ENCODE results near the gene OR52A5. TPM values are rescaled to one million over a fixed set of nuclear protein-coding genes. Genes with fewer than 3 reads are reported as not detected.
"Not testable (repeated sequence)": the region's sequence is repeated elsewhere in the genome, so short reads cannot be mapped to it uniquely, and the experiment has no call there.

OR52A5 gene
- total and polyA plus RNA-seq, 2 of the 13 experiments (the other 11 are each of a cell fraction or from before 2014, with no cell fraction given): not detected

DNA sequence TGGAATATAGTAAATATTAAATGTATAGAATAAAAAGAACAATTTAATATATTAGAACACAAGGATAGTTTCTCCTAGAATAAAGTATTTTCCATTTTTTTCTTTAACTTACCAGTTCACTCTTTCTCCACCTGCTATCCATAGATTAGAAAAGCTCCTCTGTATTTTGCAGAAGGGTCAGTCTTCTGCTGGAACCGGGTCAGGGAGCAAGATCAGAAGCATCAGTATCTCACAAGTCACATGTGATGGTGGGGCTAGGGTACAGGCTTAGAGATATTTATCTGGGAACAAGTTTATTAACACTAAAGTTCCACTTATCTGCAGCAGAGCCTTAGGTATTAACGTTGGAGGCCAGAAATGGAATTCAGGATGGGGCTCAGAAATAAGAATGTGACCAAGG is 33.7 kb upstream of the OR52A5 start:
- Histone ChIP-seq H3K36me3 (replicated peaks in 1 of 2; ENCODE audit: control insufficient read depth in 1 of 2, insufficient read depth in 2 of 2, low read length in 2 of 2) (no peaks in the 10 kb centered on the region), H3K27me3 (ENCODE audit: control insufficient read depth in 1 of 2, insufficient read depth in 2 of 2, low read length in 2 of 2) (peaks cover 0 to 7% of the 10 kb centered on the region in 2 experiments; a peak in 3 of 5 replicates), H3K4me3 (replicated peaks in 1 of 3; ENCODE audit: insufficient read depth in 1 of 3, low read depth in 2 of 3, low read length in 3 of 3) (no peak overlapping the region), H3K4me1 (ENCODE audit: insufficient read depth, low read length) (no peaks in the 10 kb centered on the region), H3K9ac (ENCODE audit: insufficient read depth, low read depth, low read length) (no peak overlapping the region), H2AFZ (ENCODE audit: low read length) (no peak overlapping the region), H3K79me2 (ENCODE audit: insufficient read depth, low read length) (no peaks in the 10 kb centered on the region), H3K4me2 (ENCODE audit: low read depth, low read length) (no peak overlapping the region), H3K9me3 (ENCODE audit: low read length) (no peaks in the 10 kb centered on the region), H4K20me1 (ENCODE audit: insufficient read depth, low read length) (no peaks in the 10 kb centered on the region), H3K27ac (ENCODE audit: extremely low read length, insufficient read depth, low read length) (no peak overlapping the region)
- in situ Hi-C loops (cut with HindIII; ENCODE audit: extremely low pct_ligation_motif_present, low pct_unique_long_range_greater_than_20kb): no loop called here
- POLR2A ChIA-PET: no interaction called here
- no TSS peak for BruUV-seq (replicated peaks)
- WGBS (ENCODE audit: low lambda C conversion rate): 0% methylated on average over 2 of the region's 2 CpGs
- intact Hi-C loops (cut with micrococcal nuclease; ENCODE audit: unreplicated experiment): no loop called here
- FAIRE-seq: no peak
- no peak for ATAC-seq
- CTCF ChIA-PET (ENCODE audit: low intra/inter-chr PET ratio, low total read pairs): no interaction called here
- TF ChIP-seq ZBTB1 (CRISPR knock-in tag; IDR thresholded peaks at IDR 0.05; ENCODE audit: borderline replicate concordance): no peak
- TF ChIP-seq ZNF557 (CRISPR knock-in tag; IDR thresholded peaks at IDR 0.05): no peak
- TF ChIP-seq, protein P1, sequence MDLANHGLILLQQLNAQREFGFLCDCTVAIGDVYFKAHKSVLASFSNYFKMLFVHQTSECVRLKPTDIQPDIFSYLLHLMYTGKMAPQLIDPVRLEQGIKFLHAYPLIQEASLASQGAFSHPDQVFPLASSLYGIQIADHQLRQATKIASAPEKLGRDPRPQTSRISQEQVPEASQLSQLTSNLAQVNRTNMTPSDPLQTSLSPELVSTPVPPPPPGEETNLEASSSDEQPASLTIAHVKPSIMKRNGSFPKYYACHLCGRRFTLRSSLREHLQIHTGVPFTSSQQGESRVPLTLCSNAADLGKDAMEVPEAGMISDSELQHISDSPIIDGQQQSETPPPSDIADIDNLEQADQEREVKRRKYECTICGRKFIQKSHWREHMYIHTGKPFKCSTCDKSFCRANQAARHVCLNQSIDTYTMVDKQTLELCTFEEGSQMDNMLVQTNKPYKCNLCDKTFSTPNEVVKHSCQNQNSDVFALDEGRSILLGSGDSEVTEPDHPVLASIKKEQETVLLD (CRISPR knock-in tag; IDR thresholded peaks at IDR 0.05; ENCODE audit: low read depth): no peak
- no peak for TF ChIP-seq MAZ (IDR thresholded peaks at IDR 0.05; ENCODE audit: borderline replicate concordance, low read depth, low read length)
- TF ChIP-seq MAZ (CRISPR knock-in tag; IDR thresholded peaks at IDR 0.05; ENCODE audit: low read depth): no peak
- no peak for TF ChIP-seq PHB2 (IDR thresholded peaks at IDR 0.05; ENCODE audit: partially characterized antibody)
- TF ChIP-seq PHF20 (CRISPR knock-in tag; IDR thresholded peaks at IDR 0.05): no peak
- TF ChIP-seq, protein P2, sequence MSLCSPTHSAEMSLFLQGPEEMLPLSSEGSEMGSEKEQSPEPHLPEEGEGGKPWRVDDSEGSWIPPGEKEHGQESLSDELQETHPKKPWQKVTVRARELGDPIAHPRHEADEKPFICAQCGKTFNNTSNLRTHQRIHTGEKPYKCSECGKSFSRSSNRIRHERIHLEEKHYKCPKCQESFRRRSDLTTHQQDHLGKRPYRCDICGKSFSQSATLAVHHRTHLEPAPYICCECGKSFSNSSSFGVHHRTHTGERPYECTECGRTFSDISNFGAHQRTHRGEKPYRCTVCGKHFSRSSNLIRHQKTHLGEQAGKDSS (CRISPR knock-in tag; IDR thresholded peaks at IDR 0.05; ENCODE audit: borderline replicate concordance, low read depth): no peak
- no peak for TF ChIP-seq HMG20A (CRISPR knock-in tag; IDR thresholded peaks at IDR 0.05; ENCODE audit: borderline replicate concordance)
- DNase-seq (ENCODE audit: low spot score): no peak

DNA sequence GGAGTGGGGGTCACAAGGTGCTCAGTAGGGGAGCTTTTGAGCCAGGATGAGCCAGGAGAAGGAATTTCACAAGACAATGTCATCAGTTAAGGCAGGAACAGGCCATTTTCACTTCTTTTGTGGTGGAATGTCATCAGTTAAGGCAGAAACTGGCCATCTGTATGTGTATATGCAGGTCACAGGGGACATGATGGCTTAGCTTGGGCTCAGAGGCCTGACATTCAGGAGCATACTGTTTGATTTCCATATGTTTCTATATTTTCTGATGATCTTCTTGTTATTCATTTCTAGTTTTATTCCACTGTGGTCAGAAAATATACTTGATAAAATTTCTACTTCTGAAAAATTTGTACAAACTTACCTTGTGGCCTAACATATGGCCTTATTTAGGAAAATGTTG is 27.7 kb upstream of the OR52A5 start:
- in situ Hi-C loops (cut with HindIII; ENCODE audit: extremely low pct_ligation_motif_present, low pct_unique_long_range_greater_than_20kb); DNase-seq (ENCODE audit: low spot score); H3K4me1 ChIP-seq (ENCODE audit: insufficient read depth, low read length); ATAC-seq; H3K27me3 ChIP-seq (ENCODE audit: control insufficient read depth in 1 of 2, insufficient read depth in 2 of 2, low read length in 2 of 2); POLR2A ChIA-PET; FAIRE-seq; intact Hi-C loops (cut with micrococcal nuclease; ENCODE audit: unreplicated experiment); H3K4me2 ChIP-seq (ENCODE audit: low read depth, low read length); H3K9me3 ChIP-seq (ENCODE audit: low read length); H3K36me3 ChIP-seq (replicated peaks in 1 of 2; ENCODE audit: control insufficient read depth in 1 of 2, insufficient read depth in 2 of 2, low read length in 2 of 2); H3K79me2 ChIP-seq (ENCODE audit: insufficient read depth, low read length); BruUV-seq (replicated peaks); H3K27ac ChIP-seq (ENCODE audit: extremely low read length, insufficient read depth, low read length); H2AFZ ChIP-seq (ENCODE audit: low read length); H4K20me1 ChIP-seq (ENCODE audit: insufficient read depth, low read length); H3K4me3 ChIP-seq (replicated peaks in 1 of 3; ENCODE audit: insufficient read depth in 1 of 3, low read depth in 2 of 3, low read length in 3 of 3); H3K9ac ChIP-seq (ENCODE audit: insufficient read depth, low read depth, low read length); CTCF ChIA-PET (ENCODE audit: low intra/inter-chr PET ratio, low total read pairs): not testable (repeated sequence)

DNA sequence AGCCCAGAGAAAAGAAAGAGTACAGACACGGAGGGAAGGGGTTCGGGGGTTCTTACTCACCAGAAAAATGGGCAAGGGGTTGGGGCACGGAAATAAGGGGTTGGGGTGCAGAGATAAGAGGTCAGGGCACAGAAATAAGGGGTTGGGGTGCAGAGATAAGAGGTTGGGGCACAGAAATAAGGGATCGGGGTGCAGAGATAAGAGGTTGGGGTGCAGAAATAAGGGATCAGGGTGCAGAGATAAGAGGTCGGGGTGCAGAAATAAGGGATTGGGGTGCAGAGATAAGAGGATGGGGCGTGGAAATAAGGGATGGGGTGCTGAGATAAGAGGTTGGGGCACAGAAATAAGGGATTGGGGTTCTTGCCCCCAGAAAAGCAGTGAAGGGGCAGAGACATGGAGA is 26.7 kb upstream of the OR52A5 start:
- H3K9me3 ChIP-seq (ENCODE audit: low read length); H3K27ac ChIP-seq (ENCODE audit: extremely low read length, insufficient read depth, low read length); BruUV-seq (replicated peaks); POLR2A ChIA-PET; intact Hi-C loops (cut with micrococcal nuclease; ENCODE audit: unreplicated experiment); H3K36me3 ChIP-seq (replicated peaks in 1 of 2; ENCODE audit: control insufficient read depth in 1 of 2, insufficient read depth in 2 of 2, low read length in 2 of 2); FAIRE-seq; H4K20me1 ChIP-seq (ENCODE audit: insufficient read depth, low read length); H3K27me3 ChIP-seq (ENCODE audit: control insufficient read depth in 1 of 2, insufficient read depth in 2 of 2, low read length in 2 of 2); CTCF ChIA-PET (ENCODE audit: low intra/inter-chr PET ratio, low total read pairs); H3K9ac ChIP-seq (ENCODE audit: insufficient read depth, low read depth, low read length); H3K79me2 ChIP-seq (ENCODE audit: insufficient read depth, low read length); DNase-seq (ENCODE audit: low spot score); H3K4me3 ChIP-seq (replicated peaks in 1 of 3; ENCODE audit: insufficient read depth in 1 of 3, low read depth in 2 of 3, low read length in 3 of 3); in situ Hi-C loops (cut with HindIII; ENCODE audit: extremely low pct_ligation_motif_present, low pct_unique_long_range_greater_than_20kb); H3K4me1 ChIP-seq (ENCODE audit: insufficient read depth, low read length); H3K4me2 ChIP-seq (ENCODE audit: low read depth, low read length); ATAC-seq; H2AFZ ChIP-seq (ENCODE audit: low read length): not testable (repeated sequence)
- 7% methylated on average over 6 of the region's 6 CpGs for WGBS (ENCODE audit: low lambda C conversion rate)
